Measurements from ENCODE around the gene IL22RA1. TPM values are rescaled to one million over a fixed set of nuclear protein-coding genes. Genes with fewer than 3 reads are reported as not detected.

The IL22RA1 gene
- total and polyA plus RNA-seq, 2 of the 8 experiments (the other 6 are each of a cell fraction or from before 2014, with no cell fraction given): 0.17 to 0.32 TPM

DNA sequence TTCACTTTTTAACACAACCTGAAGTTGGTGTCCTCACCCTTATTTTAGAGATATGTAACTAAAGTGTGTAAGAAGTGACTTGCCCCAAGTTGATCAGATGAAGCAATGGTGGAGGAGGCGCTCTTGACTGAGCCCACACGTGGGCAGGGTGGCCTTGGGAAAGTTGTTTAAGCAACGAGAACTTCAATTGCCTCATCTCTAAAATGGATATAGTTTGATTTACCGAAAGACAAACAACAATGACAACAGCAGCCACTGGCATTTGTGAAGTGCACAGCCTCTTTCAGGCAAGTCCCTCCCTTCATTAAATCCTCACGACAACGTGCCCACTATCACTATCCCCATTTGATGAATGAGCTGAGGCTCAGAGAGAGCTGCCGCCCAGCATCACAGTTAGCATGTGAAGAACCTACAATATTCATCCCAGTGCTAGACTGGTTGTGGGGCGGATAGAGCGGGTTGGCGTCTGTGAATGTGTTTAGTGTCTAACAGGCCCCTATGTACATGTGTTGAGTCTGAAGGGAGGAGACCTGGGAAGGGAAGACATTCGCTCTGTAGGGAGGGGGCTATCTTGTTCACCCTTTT is 3.0 kb downstream of the IL22RA1 start:
- 87% methylated on average over 11 of the region's 11 CpGs; no CpG with 5 or more reads in 1 of the 2 experiments for WGBS, 2 experiments (ENCODE audit: extremely low coverage in 1 of 2, insufficient coverage in 1 of 2, insufficient read length in 1 of 2, insufficient replicate concordance in 2 of 2, low coverage in 1 of 2, low lambda C conversion rate in 2 of 2, missing lambda C conversion rate in 1 of 2)
- H4K20me1 ChIP-seq (replicated peaks in 1 of 2; ENCODE audit: control insufficient read depth in 1 of 2, insufficient read depth in 2 of 2, low read length in 2 of 2): no peaks in the 10 kb centered on the region
- H2BK120ac ChIP-seq (replicated peaks; ENCODE audit: low read depth, low read length): no peak overlapping the region
- H3K4me1 ChIP-seq (replicated peaks in 1 of 4; ENCODE audit: control insufficient read depth in 3 of 4, insufficient read depth in 4 of 4, low read length in 3 of 4): peaks cover 0 to 2% (median 0%) of the 10 kb centered on the region in 4 experiments; a peak in 1 of 7 replicates
- H2BK12ac ChIP-seq (ENCODE audit: low read depth, low read length): no peak overlapping the region
- H3K4ac ChIP-seq (replicated peaks; ENCODE audit: insufficient read length, low read depth, low read length): no peak overlapping the region
- no peak overlapping the region for H4K5ac ChIP-seq (ENCODE audit: insufficient read length, low read depth, low read length)
- H3K79me2 ChIP-seq (ENCODE audit: control insufficient read depth in 1 of 2, insufficient read depth in 2 of 2, low read length in 2 of 2): no peaks in the 10 kb centered on the region
- no peak overlapping the region for H4K91ac ChIP-seq (replicated peaks; ENCODE audit: insufficient read length, low read length)
- POLR2A ChIA-PET (ENCODE audit: partially characterized antibody): interaction anchor here (2.9 kb wide), 1 partner anchor 10 kb away, joined by 16 read pairs; no protein-coding TSS in a partner anchor
- H3K4me3 ChIP-seq (ENCODE audit: extremely low read depth in 1 of 4, insufficient read depth in 2 of 4, low read depth in 3 of 4, low read length in 4 of 4): no peak overlapping the region
- H3K4me2 ChIP-seq (ENCODE audit: insufficient read depth in 1 of 2, low read depth in 2 of 2, low read length in 2 of 2): no peak overlapping the region
- H3K79me1 ChIP-seq (ENCODE audit: low read depth, low read length): no peaks in the 10 kb centered on the region; the same call in 1 of the 2 replicates
- H3K36me3 ChIP-seq (ENCODE audit: control insufficient read depth in 2 of 4, insufficient read depth in 4 of 4, low read length in 3 of 4): no peaks in the 10 kb centered on the region
- no peak overlapping the region for H3K14ac ChIP-seq (ENCODE audit: insufficient read length)
- no peak overlapping the region for H4K8ac ChIP-seq (ENCODE audit: extremely low read depth, insufficient read depth, low read length)
- no peak overlapping the region for H2BK5ac ChIP-seq (ENCODE audit: low read depth, low read length)
- FAIRE-seq (no peak), DNase-seq (ENCODE audit: low read depth in 1 of 2, low spot score in 2 of 2) (no peak)
- H3K23me2 ChIP-seq (ENCODE audit: low read depth, low read length): peaks cover 1% of the 10 kb centered on the region; the same call in 1 of the 2 replicates
- no peak overlapping the region for H3K23ac ChIP-seq (ENCODE audit: insufficient read length)
- H2AK5ac ChIP-seq (ENCODE audit: low read depth, low read length): no peak overlapping the region
- no peaks in the 10 kb centered on the region for H3K27me3 ChIP-seq (replicated peaks in 1 of 4; ENCODE audit: control insufficient read depth in 3 of 4, extremely low read depth in 1 of 4, insufficient read depth in 3 of 4, low read length in 3 of 4)
- no peak overlapping the region for H2BK20ac ChIP-seq (ENCODE audit: low read length)
- no peak overlapping the region for H3K56ac ChIP-seq (replicated peaks; ENCODE audit: insufficient read length, low read depth, low read length)
- no peak overlapping the region for H2AFZ ChIP-seq (ENCODE audit: low read length)
- no peak overlapping the region for H2BK15ac ChIP-seq (ENCODE audit: low read length)
- CTCF ChIA-PET (ENCODE audit: partially characterized antibody): interaction anchor here (0.9 to 1.8 kb wide), 5 partner anchors 8 to 23 kb away, joined by 3 to 7 read pairs (median 4); no protein-coding TSS in a partner anchor
- no peak overlapping the region for H3K9ac ChIP-seq (replicated peaks in 1 of 4; ENCODE audit: extremely low read depth in 1 of 4, low read depth in 3 of 4, low read length in 3 of 4)
- H3K9me3 ChIP-seq (ENCODE audit: insufficient read depth in 2 of 2, low read depth in 1 of 2, low read length in 1 of 2): no peaks in the 10 kb centered on the region
- no peak overlapping the region for H3K18ac ChIP-seq (ENCODE audit: extremely low read depth, low read length)
- H3K27ac ChIP-seq (ENCODE audit: low read depth, low read length): no peak overlapping the region
- TF ChIP-seq TEAD4 (IDR thresholded peaks at IDR 0.05; ENCODE audit: low read depth, low read length) (no peak), RAD21 (IDR thresholded peaks at IDR 0.05 in 1 of 2, conservative IDR thresholded peaks at IDR 0.05 in 1 of 2; ENCODE audit: low read depth in 2 of 2, low read length in 2 of 2) (no peak), ZNF274 (IDR thresholded peaks at IDR 0.05; ENCODE audit: borderline replicate concordance, extremely low read depth, low read length) (no peak), PHF8 (conservative IDR thresholded peaks at IDR 0.05; ENCODE audit: low read depth, low read length) (no peak)
- TF ChIP-seq, protein P1, sequence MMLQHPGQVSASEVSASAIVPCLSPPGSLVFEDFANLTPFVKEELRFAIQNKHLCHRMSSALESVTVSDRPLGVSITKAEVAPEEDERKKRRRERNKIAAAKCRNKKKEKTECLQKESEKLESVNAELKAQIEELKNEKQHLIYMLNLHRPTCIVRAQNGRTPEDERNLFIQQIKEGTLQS (IDR thresholded peaks at IDR 0.05; ENCODE audit: insufficient read depth, low read depth, low read length): no peak
